GM12891 (cell line): Measurements from ENCODE around the gene TSEN34.
"Not testable (repeated sequence)": the region's sequence is repeated elsewhere in the genome, so short reads cannot be mapped to it uniquely, and the experiment has no call there.

ENCODE experiments used
- DNase-seq: peaks from one replicate; pipeline ENCODE4 v3.0.0; 2011; ENCODE audit warnings: low spot score; ENCODE audit not compliant: insufficient read length
- FAIRE-seq: peaks from 2 replicates; lab custom pipeline; 2011; peaks lifted over from hg19 to GRCh38; lab: Jason Lieb, UNC
- PAX5 ChIP-seq: IDR thresholded peaks from 2 replicates; pipeline ENCODE4 v1.6.1; 2011; ENCODE audit warnings: low read length, moderate library complexity, mild to moderate bottlenecking; ENCODE audit not compliant: insufficient read depth, severe bottlenecking
- POLR2A ChIP-seq: IDR thresholded peaks from 2 replicates; pipeline ENCODE4 v1.6.1; 2011; ENCODE audit warnings: low read depth, low read length, control low read depth
- POLR2AphosphoS5 ChIP-seq: IDR thresholded peaks from 2 replicates; pipeline ENCODE4 v1.6.1; 2011; ENCODE audit warnings: low read depth, low read length, control low read depth
- POU2F2 ChIP-seq: IDR thresholded peaks from 2 replicates; pipeline ENCODE4 v1.6.1; 2011; ENCODE audit warnings: low read depth, mild to moderate bottlenecking, control low read depth, low read length, moderate library complexity
- SPI1 ChIP-seq: IDR thresholded peaks from 2 replicates; pipeline ENCODE4 v1.6.1; 2011; ENCODE audit warnings: low read depth, low read length, control low read depth
- TAF1 ChIP-seq: IDR thresholded peaks from 2 replicates; pipeline ENCODE4 v1.6.1; 2011; ENCODE audit warnings: low read depth, low read length, control low read depth

TSEN34 gene

DNA sequence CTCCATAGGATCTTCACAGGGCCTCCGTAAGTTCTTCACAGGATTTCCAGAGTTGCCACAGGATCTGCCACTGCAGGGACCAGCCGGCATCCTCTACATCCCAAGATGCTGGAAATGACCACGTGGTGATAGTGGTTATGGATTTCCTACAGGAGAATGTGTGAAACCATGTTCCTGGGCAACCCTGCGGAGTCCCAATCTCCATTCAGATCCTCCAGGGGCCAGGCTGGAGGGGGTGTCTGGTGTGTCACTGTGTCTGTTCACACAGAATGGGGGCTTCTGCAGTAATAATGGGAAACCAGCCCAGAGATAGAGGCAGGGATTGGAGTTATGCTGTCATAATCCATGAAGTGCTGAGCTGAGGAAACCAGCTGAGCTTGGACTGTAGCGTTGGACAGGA lies 42.8 kb downstream of the TSEN34 start:
- TF ChIP-seq TAF1 (no peak), SPI1 (no peak), POLR2A (no peak), POLR2AphosphoS5 (no peak), PAX5 (no peak), POU2F2 (no peak)
- DNase-seq (no peak), FAIRE-seq (no peak)

DNA sequence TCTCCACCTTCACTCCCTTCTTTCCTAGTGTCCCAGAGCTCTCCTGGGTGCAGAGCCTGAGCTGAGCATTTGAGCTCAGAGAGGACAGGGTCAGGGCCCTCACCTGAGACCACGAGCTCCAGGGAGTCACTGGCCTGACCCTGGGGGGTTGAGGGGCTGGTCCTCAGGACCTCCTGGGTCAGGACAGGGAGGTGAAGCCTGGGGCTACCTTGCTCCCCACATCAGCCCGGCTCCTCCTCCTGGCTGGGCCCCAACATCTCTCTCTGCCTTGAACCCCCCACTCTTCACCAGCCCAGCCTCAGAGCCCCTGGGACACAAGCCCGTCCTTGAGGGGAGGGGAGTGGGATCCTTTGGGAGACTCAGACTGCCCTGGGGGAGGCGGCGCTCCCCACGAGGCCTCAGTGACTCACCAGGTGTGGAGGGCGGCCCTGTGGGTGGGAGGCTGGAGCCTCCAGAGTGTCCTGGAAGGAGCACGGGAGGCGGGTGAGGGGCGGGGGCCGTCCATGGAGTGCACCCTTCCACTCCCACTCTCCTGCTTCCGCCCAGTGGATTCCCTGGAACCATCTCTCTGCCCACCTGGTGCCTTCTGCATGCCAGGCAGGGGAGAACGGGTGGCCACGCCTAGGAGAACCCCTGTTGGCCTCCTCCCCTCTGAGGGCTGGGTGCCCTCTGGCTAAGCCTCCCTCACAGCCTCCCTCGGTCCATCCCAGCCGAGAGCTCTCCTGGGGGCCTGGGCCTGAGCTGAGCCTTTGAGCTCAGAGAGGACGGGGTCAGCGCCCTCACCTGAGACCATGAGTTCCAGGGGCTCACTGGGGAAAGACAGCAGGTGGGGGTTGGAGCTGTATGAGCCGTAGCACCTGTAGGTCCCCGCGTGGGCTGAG lies 48.6 kb downstream of the TSEN34 start:
- DNase-seq, FAIRE-seq: not testable (repeated sequence)

DNA sequence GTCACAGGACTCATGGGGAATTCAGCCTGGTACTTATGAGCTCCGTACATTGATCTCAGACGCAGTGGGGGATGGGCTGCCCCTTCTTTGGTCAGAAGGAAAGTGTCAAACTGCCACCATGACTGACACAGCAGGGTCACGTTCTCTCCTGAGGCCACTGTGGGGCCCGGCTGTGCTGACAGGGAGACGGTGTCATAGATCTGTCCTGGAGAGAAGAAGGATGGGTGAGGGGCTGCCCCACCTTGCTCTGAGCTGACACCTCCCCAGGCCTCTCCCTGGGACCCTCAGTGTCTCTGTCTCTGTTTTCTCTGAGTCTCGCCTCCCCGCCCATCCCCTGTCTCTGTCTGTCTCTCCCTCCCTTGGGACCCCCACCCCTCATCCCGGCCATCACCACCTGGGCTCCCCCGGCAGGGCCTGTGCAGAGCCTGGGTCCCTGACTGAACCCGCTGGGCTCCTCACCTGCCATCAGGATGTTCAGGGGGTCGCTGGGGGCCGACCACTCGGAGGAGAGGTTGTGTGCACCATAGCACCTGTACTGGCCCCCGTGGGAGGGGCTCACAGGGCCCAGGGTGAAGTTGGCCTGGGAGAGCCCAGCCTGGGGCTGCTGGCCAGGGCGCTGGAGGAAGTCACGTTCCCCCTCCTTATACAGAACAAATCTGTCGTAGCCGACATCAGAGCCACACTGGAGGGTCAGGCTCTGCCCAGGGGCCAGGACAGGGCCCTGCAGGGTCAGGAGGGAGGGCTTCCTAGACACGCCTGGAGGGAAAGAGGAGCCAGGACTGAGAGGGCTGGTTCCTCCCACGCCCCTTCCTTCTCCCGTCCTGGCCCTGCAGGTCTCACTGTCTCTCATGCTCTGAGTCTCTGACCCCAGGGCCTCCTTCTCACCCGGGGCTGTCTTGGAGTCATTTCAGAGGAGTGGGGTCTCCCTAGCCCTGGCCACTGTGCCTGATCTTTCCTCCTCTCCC lies 49.5 kb downstream of the TSEN34 start:
- DNase-seq, FAIRE-seq: not testable (repeated sequence)

DNA sequence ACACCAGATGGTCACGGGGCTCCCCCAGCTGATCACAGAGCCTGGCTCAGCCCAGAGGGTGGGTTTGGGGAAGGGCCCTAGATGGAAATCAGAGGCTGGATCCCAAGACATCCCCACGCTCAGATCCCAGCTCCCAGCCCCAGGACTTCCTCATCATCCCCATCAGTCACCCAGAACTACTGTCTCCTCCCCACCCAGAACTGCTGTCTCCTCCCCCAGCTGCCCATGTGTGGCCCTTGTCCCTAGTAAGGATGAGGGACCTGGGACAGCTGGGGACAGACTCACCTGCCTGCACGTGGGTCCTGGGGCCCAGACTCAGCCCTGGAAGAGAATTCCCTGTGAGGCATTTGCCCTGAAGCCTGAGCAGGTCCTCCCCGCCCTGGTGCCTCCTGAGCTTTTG lies 51.1 kb downstream of the TSEN34 start:
- not testable (repeated sequence) for DNase-seq, FAIRE-seq

DNA sequence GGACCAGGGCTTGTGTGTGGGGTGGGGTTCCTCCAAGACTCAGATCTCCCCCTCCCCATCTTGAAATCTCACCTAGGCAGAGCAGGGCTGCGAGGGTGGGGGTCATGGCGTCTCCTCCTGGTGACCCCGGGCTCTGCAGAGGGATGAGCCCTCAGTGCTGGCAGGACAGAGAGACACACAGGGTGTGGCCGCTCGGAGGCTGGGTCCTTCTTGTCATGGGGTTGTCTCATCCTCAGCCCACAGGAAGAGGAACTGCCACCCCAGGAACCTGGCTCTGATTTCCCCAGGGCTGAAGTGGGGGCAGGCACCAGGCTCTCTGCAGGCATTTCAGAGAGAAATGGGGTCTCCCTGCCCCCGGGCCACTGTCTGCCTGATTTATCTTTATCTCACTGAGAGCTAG lies 51.5 kb downstream of the TSEN34 start, which contains the start of gene LILRA6:
LILRA6 (minus strand) TSS at position 145 of the 400 bp plus-strand sequence.
- not testable (repeated sequence) for FAIRE-seq, DNase-seq

DNA sequence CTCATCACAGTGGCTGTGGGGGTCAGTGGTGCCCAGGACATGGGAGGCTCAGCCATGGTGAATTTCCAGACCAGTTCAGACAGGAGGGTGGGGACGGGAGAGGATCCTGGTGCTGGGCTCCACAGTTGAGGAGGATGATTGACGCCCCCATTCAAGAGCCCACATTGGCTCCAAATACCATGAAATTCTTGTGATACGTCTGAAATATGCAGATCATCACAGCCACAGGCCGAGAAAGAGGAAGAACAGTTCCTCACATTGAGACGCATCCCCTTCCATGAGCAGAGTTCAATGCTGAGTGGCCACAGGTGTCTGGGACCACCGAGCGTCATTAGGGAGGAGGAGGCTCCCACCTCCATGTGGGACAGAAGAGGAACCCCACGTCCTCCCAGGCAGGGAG lies 52.7 kb downstream of the TSEN34 start:
- DNase-seq, FAIRE-seq: not testable (repeated sequence)
